Ectodermal cell (in vitro differentiated cells): Measurements from ENCODE around the gene SGSM2.

Experiments
- H3K27ac ChIP-seq: 2 replicates; pipeline ENCODE4 v1.7.0; 2013; ENCODE audit warnings: mild to moderate bottlenecking, low read depth, low read length; ENCODE audit not compliant: insufficient read depth, poor library complexity, severe bottlenecking
- H3K27me3 ChIP-seq: 2 replicates; pipeline ENCODE4 v1.7.0; 2013; ENCODE audit warnings: mild to moderate bottlenecking, low read length; ENCODE audit not compliant: insufficient read depth, control insufficient read depth, poor library complexity, severe bottlenecking
- H3K36me3 ChIP-seq: one replicate; pipeline ENCODE4 v1.7.0; 2013; ENCODE audit warnings: low read length; ENCODE audit not compliant: control insufficient read depth, insufficient read depth
- H3K4me1 ChIP-seq: one replicate; pipeline ENCODE4 v1.7.0; 2013; ENCODE audit warnings: low read length; ENCODE audit not compliant: control insufficient read depth, insufficient read depth
- H3K4me3 ChIP-seq: 2 replicates; pipeline ENCODE4 v1.7.0; 2013; ENCODE audit warnings: low read depth, low read length, control low read depth; ENCODE audit not compliant: insufficient read depth
- H3K9me3 ChIP-seq: 2 replicates; pipeline ENCODE4 v1.7.0; 2013; ENCODE audit warnings: mild to moderate bottlenecking, low read length, moderate library complexity; ENCODE audit not compliant: control insufficient read depth
- WGBS, 2 experiments: methylation state at CpG; one replicate each; pipeline ENCODE4 v1.1.7; 2013; ENCODE audit warnings: missing lambda C conversion rate in 2 of 2; 5-methylcytosine and 5-hydroxymethylcytosine counted together

SGSM2 gene

GRCh38 chr17:2410951-2411350 lies 73.7 kb downstream of the SGSM2 start:
- Histone ChIP-seq H3K36me3 (peaks cover 5% of the 10 kb centered on the region), H3K27me3 (no peaks in the 10 kb centered on the region), H3K27ac (no peak overlapping the region), H3K4me1 (peaks cover 5% of the 10 kb centered on the region), H3K4me3 (no peak overlapping the region), H3K9me3 (no peaks in the 10 kb centered on the region)
- 95% methylated on average over 7 of the region's 7 CpGs for WGBS, 2 experiments

- H3K27ac ChIP-seq = no peak overlapping the region
These were observed 75.3 kb downstream of the SGSM2 start for GRCh38 chr17:2412561-2413021.

GRCh38 chr17:2414446-2415064 lies 77.3 kb downstream of the SGSM2 start:
- Histone ChIP-seq H3K36me3 (peaks cover 11% of the 10 kb centered on the region), H3K4me1 (peaks cover 7% of the 10 kb centered on the region), H3K27me3 (no peaks in the 10 kb centered on the region), H3K27ac (no peak overlapping the region), H3K4me3 (no peak overlapping the region), H3K9me3 (no peaks in the 10 kb centered on the region)
- 95 to 97% methylated on average over 22 of the region's 22 CpGs for WGBS, 2 experiments

More at GRCh38 chr17:2412561-2413021, 75.3 kb downstream of the SGSM2 start:
- Histone ChIP-seq H3K9me3 (no peaks in the 10 kb centered on the region), H3K27me3 (no peaks in the 10 kb centered on the region), H3K4me3 (no peak overlapping the region), H3K4me1 (peaks cover 7% of the 10 kb centered on the region), H3K36me3 (peaks cover 5% of the 10 kb centered on the region)
- 68 to 75% methylated on average over 2 of the region's 2 CpGs for WGBS, 2 experiments

- Histone ChIP-seq H3K36me3 (peaks cover 17% of the 10 kb centered on the region), H3K4me3 (no peak overlapping the region), H3K27me3 (no peaks in the 10 kb centered on the region), H3K9me3 (no peaks in the 10 kb centered on the region), H3K4me1 (peaks cover 7% of the 10 kb centered on the region), H3K27ac (no peak overlapping the region)
- 82 to 84% methylated on average over 9 of the region's 9 CpGs for WGBS, 2 experiments
These were observed 77.8 kb downstream of the SGSM2 start for GRCh38 chr17:2415081-2415480.

GRCh38 chr17:2416010-2416734 lies 78.9 kb downstream of the SGSM2 start:
- 37 to 40% methylated on average over 18 of the region's 19 CpGs for WGBS, 2 experiments
- Histone ChIP-seq H3K4me1 (peaks cover 7% of the 10 kb centered on the region), H3K9me3 (no peaks in the 10 kb centered on the region), H3K27ac (peak overlapping the region; percentile 86), H3K27me3 (no peaks in the 10 kb centered on the region), H3K4me3 (no peak overlapping the region), H3K36me3 (peaks cover 18% of the 10 kb centered on the region)

GRCh38 chr17:2418572-2418971 lies 81.3 kb downstream of the SGSM2 start:
- Histone ChIP-seq H3K9me3 (no peaks in the 10 kb centered on the region), H3K4me1 (peaks cover 7% of the 10 kb centered on the region), H3K4me3 (no peak overlapping the region), H3K36me3 (peaks cover 18% of the 10 kb centered on the region), H3K27ac (no peak overlapping the region), H3K27me3 (no peaks in the 10 kb centered on the region)
- 95 to 98% methylated on average over 7 of the region's 7 CpGs for WGBS, 2 experiments

GRCh38 chr17:2419486-2419885 lies 82.2 kb downstream of the SGSM2 start:
- no peaks in the 10 kb centered on the region for H3K9me3 ChIP-seq
- H3K36me3 ChIP-seq = peaks cover 15% of the 10 kb centered on the region
- 97 to 99% methylated on average over 6 of the region's 6 CpGs for WGBS, 2 experiments
- no peaks in the 10 kb centered on the region for H3K27me3 ChIP-seq
- H3K27ac ChIP-seq = no peak overlapping the region
- H3K4me3 ChIP-seq = no peak overlapping the region
- peaks cover 7% of the 10 kb centered on the region for H3K4me1 ChIP-seq

- Histone ChIP-seq H3K9me3 (no peaks in the 10 kb centered on the region), H3K27ac (no peak overlapping the region), H3K27me3 (no peaks in the 10 kb centered on the region), H3K4me1 (peaks cover 7% of the 10 kb centered on the region), H3K36me3 (peaks cover 13% of the 10 kb centered on the region), H3K4me3 (no peak overlapping the region)
- WGBS, 2 experiments = 92 to 94% methylated on average over 12 of the region's 12 CpGs
These were observed 82.9 kb downstream of the SGSM2 start for GRCh38 chr17:2420176-2420575.

GRCh38 chr17:2421315-2422147 lies 84.2 kb downstream of the SGSM2 start:
- no peak overlapping the region for H3K4me3 ChIP-seq
- 93 to 94% methylated on average over 25 to 27 of the region's 27 CpGs for WGBS, 2 experiments
- H3K4me1 ChIP-seq = peaks cover 3% of the 10 kb centered on the region
- H3K9me3 ChIP-seq = no peaks in the 10 kb centered on the region
- H3K27me3 ChIP-seq = no peaks in the 10 kb centered on the region
- peaks cover 13% of the 10 kb centered on the region for H3K36me3 ChIP-seq
- H3K27ac ChIP-seq = no peak overlapping the region

GRCh38 chr17:2423271-2423670 lies 86.0 kb downstream of the SGSM2 start:
- 95 to 97% methylated on average over 6 of the region's 6 CpGs for WGBS, 2 experiments
- peaks cover 13% of the 10 kb centered on the region for H3K36me3 ChIP-seq
- H3K4me3 ChIP-seq = no peak overlapping the region
- H3K27ac ChIP-seq = no peak overlapping the region
- no peaks in the 10 kb centered on the region for H3K4me1 ChIP-seq
- H3K27me3 ChIP-seq = no peaks in the 10 kb centered on the region
- H3K9me3 ChIP-seq = no peaks in the 10 kb centered on the region
